Amniotic epithelial cell (primary cell): Measurements from ENCODE around the gene TMEM123.
A peak's percentile ranks its signal among the peaks of the same experiment; 100 is the strongest.

Source experiments
- DNase-seq: peaks from one replicate; pipeline ENCODE4 v3.0.0-alpha.2; 2010; ENCODE audit warnings: low read depth

The TMEM123 gene, protein sequence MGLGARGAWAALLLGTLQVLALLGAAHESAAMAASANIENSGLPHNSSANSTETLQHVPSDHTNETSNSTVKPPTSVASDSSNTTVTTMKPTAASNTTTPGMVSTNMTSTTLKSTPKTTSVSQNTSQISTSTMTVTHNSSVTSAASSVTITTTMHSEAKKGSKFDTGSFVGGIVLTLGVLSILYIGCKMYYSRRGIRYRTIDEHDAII

DNA sequence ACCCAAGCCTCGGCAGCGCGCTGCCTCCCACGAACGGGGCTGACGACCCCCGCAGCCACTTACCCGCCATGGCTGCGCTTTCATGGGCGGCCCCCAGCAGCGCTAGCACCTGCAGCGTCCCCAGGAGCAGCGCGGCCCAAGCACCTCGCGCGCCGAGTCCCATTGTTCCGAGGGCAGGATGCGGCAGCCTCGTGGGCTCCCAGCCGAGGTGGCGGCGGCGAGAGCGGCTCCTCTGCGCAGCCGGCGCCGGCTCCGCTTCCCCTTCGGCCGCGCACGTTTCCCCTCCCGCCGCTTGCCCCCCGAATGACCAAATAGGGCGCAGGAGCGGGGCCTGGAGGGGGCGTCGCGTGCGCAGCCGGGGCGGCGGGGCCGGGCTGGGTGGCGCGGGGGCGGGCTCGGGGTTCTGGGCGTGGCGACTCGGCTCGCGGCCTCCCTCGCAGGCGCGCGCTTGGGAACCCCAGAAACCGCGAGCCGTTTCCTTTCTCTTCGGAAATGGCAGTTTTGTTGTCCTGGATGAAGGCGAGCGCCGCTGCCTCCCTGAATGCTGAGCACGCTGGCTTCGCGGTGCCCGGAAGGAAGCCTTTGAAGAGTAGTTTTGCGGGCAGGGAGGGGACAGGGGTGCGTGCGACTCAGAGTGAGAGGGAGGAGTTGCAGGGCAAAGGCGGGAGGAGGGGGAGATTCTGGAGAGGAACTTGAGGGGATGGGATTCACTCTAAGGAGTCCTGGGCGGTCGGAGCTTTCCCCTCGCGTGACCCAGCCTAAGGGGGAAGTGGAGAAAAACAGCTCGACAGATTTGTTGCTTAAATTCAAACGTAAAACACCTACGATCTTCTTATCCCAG, at the start of gene TMEM123:
Gene TMEM123 (minus strand): TSS at position 305 of the 841 bp plus-strand sequence. CDS start 142 bp downstream, at position 163.
- peak; percentile 42 for DNase-seq

DNA sequence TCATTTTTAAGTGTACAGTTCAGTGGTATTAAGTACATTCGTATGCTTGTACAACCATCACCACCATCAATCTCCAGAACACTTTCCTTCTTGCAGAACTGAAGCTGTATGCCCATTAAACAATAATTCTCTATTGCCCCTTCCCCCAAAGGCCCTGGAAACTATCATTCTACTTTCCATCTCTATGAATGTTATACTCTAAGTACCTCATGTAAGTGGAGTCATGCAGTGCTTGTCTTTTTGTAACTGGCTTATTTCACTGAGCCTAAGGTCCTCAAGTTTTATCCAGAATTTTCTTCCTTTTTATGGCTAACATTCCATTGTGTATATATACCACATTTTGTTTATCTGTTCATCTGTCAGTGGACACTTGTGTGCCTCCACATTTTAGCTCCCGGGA, 48.3 kb upstream of the TMEM123 start:
- no peak for DNase-seq

DNA sequence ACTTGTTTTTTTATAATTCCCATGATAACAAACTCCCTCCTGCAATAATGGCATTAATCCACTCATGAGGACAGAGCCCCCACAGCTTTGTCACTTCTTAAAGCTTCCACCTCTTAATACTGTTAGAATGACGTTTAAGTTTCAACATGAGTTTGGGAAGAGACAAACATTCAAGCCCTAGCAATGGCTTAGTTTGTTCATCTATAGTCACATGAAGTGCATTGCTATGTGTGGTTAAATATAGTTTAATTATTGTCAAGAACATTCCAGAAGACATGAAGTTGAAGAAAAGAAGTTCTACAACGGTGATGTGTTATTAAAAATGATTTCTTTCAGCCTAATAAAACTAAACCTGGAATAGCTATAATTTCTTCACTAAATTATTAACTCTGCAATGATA, 47.4 kb upstream of the TMEM123 start:
- DNase-seq = no peak

DNA sequence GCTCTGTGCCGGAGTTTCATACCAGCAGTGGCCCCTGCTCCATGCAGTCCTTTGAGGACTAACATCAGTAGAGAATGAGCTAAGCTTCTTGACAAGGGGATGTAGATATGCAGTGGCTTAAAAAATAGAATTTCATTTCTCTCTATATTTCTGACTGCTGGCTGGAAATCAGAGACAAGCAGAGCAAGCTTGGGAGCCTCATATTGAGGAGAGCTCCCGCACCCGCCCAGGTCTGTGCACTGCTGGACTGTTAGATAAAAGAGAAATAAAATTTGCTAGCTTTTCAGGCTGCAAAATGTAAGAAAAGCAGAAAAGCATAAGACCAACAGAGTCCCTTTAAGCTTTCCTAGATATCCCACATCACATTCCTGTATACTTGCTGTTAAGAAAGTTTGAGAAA, 46.6 kb upstream of the TMEM123 start:
- no peak for DNase-seq

DNA sequence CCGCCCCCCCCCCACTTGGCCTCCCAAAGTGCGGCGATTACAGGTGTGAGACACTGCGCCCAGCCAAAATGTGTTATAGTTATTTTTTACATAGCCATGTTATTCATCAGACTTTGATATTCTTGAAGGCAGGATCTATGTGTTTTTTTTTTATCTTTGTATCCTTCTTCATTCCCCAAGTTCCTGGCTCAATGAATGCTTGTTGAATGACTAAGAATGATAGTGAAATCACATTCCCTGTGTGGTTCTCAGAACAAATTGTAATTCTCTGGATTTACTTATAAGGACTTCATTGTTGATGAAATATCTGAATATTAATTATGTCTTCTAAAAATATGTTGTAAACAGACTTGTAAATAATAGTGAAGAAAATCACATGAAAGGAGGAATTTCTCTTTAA, 44.5 kb upstream of the TMEM123 start:
- DNase-seq = peak; percentile 91

DNA sequence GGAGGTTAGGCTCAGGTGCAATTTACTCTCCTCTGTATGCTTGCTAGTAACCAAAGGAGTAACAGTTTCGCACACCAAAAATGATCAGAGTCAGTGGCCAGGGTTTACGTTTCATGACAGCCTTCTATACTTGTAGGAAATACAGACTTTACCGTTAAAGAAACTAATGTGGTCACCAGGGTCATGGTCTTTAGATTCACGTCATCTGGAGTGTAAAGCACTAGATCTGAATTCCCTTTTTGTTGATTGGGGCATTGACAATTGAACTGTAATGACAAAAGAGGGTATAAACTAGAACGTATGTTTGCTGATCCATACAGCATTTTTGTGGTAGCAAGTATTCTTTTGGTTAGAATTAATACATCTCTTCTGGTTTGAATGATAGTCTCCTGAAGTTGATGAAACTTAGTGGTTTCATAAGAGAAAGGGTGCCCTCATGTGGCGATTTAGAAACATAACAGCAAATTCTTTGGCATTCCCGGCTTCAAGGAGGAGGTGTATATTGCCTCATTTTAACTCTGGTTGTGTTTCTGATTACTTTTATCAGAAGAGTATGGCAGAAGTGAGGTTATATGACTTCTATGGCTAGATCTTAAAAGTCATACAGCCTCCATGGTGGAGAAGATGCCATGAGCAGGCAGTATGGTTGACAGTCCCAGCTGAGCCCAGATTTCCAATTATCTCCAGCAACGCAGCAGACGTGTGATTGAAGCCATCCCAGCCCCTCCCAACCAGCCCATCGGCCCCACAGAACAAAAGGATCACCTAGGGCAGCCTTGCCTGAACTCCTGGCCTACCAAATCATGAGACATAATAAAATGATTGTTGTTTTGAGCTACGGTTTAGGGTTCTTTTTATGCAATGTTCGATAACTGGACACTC, 42.8 kb upstream of the TMEM123 start:
- DNase-seq = peak; percentile 84

DNA sequence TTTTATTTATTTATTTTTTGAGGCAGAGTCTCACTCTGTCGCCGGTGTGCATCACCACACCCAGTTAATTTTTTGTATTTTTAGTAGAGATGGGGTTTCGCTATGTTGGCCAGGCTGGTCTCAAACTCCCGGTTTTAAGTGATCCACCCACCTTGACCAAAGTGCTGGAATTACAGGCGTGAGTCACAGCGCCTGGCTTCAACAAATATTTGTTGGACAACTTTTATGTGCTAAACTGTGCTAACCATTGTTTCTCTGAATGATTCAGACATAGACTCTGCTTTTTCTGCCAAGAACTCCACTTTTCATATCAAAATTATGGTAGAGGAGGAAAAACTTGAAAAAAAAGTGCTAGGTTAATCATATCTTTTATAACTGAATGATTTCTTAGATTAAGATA, 41.7 kb upstream of the TMEM123 start:
- peak; percentile 65 for DNase-seq

DNA sequence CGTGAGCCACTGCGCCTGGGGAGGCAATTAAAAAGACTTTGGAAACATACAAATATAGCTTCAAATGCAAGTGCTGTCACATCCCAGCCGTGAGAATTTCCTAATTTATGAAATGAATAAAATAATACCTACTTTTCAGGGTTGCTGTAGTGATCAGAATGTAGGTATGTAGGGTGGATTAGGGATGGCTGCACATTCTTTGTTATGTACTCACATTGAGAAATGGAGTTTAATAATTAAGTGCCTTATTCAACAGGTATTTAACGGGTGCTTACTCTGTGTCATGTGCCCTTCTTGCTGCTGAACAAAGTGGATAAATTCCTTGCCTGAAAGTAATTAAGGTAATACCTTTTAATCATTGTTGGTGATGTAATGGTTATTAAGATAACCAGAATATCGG, 41.0 kb upstream of the TMEM123 start:
- no peak for DNase-seq

DNA sequence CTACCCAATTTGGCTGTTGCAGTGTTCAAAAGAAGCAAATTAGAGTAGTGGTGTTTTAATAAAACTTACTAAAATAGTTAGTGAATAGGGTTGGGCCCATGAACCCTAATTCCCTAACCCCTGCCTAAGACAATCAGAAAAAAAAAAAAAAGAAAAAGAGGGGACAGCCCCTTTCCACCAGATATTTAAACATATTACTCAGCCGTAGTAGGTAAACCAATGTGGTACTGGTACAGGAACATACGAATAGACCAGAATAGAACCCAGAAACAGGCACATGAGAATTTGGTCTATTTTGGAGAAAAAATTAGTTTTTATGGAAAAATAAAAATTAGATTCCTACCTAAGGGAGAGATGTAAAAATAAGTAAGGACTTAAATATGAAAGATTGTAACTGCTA, 39.4 kb upstream of the TMEM123 start:
- no peak for DNase-seq

DNA sequence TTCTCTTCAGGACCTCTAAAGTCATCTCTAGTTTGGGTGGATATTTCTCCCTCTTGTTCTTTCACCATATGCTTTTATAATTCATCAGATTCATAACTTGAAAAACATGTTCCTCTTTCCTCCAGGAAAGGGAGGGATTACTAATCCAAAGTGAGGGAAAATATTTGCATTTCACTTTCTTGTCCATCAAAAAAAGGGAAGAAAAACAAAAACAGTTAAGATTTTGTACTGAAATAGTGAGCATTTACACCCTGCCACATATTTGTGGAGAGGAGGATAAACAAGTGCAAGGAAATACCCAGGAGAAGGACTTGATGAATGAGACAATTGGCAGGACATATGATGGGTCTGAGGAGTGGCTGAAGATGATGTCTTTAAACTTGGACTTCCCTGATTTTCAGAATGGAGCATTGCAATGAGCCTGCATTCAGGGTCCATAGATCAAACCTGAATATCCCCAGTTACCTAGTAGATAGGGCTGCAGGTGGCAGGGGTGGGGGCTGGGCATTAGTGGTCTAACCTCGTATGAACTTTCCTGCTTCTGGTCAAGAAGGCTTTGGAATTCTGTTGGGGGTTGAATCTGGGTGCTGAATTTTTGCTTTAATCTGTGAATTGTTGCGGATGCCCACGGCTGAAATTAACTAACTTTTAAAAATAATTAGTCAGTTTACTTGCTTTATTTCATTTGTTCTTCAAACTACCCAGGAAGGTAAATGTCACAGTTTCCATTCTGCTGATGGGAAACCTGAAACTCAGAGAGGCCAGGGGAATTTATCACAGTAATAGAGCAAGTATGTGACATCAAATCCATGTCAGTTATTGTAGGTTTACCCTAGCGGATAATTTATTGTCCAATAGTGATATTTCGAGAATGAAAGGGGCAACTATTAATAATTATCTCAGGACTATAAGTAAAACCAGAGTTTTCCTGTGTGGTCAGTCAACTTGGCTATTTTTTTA, 36.9 kb upstream of the TMEM123 start:
- DNase-seq = no peak

DNA sequence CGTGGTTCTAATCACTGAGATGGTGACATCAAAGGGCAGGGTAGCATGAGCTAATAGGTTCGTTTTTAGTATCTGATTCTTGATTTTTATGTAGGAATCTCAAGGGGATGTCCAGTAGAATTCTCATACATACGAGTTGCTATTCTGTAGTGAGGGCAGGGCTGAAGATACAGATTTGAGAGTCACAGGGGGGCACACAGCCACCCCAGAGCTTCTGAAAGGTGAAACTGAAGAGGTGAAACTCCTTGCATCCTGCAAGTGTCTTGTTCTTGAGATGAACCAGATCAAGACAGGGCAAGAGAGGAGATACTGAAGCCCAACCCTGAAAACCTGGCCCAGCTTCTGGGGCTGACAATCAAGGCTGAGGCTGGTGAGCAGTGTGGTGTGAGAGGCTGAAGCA, 35.6 kb upstream of the TMEM123 start:
- DNase-seq = no peak

DNA sequence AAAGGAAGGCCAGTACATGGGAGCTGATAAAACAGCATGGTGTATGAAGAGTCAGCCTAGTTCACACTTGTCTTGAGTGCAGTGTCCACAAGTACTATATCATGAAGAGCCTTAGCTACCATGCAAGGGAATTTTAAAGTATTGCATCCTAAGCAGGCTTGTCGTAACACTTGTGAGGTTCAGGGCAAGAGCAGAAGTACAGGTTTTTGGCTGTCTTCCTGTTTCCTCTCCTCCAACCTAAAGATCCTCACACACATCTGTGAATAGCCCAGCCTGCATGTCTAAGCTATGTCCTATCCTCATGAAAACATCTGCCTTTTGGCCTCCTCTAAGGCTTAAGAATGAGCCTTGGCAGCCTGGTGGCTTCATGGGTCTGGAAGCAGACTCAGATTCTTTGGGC, 34.6 kb upstream of the TMEM123 start:
- no peak for DNase-seq

DNA sequence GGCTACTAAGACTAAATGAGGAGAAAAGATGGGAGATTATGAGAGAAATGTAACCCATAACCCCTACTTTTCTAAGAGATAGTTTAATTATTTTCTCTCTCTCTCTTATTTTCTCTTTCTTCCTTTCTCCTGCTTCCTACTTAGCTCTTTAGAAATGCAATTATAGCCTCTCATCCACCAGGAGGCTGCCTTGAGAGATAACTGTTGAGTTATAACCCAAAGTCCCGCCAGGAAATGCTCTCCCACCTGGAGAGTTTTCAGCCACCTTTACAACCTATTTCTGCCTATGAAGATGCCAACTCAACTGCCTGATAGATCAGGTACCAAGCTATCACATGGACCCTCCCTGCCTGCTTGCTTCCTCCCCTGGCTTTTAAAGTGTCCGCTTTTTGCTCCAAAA, 34.0 kb upstream of the TMEM123 start:
- no peak for DNase-seq

DNA sequence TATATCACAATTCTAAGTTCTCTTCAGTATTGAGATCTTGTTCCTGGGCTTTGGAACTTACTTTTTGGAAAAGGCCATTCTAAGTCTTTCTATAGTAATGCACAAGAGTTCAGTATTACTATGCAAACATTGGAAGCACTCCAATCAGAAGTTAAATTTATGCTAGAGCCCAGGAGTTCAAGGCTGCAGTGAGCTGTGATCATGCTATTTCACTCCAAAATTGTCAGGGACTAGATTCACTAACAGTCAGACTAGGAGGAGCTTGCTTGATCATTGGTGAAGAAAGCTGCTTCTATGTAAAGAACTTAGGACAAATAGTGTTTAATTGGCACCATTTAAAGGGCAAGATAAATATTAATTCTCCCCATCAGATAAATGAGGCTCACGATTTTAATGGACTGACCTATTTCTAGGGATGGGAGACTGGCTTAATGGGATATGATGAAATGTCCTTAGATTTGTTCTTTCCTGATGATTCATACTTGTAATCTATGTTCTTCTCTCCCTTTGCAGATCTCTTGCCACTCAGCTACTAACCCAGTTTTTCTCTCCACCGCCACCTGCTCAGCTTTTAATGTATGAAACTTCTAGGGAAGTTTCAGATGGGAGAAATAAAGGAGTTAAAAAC, 32.6 kb upstream of the TMEM123 start:
- peak; percentile 83 for DNase-seq

DNA sequence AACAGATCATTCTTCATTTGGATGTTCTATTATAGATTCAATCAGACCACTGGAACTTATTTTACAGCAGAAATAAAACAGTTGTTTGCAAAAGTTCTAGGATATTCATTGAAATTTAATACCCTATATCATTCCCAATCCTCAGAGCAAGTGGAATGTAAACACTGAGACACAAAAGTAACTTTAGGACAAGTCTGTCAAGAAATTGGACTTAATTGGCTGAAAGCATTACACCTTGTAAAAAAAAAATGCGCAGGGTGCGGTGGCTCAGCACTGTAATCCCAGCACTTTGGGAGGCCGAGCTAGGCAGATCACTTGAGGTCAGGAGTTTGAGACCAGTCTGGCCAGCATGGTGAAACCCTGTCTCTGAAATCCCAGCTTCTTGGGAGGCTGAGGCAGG, 29.9 kb upstream of the TMEM123 start:
- DNase-seq = no peak

DNA sequence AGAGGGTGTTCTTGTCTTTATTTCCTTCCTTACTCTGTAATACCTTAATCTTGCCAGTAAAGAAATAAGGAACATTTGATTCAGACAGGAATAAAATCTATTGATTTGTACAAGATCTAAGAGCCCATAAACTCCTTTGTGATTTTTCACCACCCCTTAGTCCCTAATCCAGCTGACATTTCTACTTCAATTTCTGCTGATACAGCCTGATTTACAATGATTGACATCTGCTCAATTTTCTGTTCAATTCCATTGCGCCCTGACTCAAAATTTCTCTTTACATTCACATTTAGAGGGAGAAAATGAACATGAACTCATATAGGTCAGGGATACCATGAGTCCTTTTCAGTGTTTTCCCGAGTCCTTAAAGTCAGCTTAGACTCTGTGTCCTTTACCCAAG, 27.2 kb upstream of the TMEM123 start:
- DNase-seq = no peak

DNA sequence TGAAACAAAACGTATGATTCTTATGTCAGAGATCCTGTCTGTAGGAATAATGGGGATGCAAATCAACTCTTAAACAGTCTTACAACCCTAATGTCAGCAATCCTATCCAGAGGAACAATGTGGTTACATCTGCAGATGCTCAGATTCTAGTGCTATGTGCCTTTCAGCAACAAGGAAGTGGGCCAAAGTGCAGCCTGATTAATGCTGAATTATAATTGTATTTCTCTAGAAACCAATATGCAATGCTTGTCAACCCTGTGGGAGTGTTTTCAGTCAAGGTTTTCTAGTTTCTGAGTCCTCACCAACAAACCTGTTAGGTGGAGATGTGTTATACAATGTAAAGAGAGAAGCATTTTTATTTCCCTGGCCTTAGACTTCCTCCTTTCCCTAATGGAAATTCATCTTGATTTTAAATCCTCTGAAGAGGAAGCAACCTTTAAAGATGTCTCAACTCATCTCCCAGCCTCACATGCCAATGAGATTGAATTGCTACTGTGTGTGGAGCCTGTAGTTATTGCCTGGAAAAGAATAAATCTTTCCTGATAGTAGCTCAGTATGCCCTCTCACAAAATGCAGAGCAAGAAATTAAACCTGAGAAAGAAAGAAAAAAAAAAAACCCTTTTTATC, 26.2 kb upstream of the TMEM123 start:
- DNase-seq = peak; percentile 25

DNA sequence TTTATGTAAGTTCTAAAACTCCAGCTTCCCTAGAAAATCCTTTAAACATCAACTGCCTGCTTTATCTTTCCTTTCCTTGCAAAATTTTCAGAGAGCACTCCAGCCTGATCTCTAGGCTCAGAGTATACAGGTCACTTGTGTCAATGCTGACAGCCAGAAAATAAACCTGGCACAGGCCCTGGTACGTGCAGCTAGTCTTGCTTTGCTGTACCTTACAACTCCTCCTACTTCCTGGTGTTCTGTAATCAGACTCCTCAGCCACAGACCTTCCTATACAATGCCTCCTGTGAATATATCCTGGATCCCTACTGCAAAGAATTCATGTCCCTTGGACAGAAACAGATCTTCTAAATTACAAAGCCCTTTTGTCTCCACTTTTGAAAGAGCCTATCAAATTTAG, 24.2 kb upstream of the TMEM123 start:
- peak; percentile 15 for DNase-seq

DNA sequence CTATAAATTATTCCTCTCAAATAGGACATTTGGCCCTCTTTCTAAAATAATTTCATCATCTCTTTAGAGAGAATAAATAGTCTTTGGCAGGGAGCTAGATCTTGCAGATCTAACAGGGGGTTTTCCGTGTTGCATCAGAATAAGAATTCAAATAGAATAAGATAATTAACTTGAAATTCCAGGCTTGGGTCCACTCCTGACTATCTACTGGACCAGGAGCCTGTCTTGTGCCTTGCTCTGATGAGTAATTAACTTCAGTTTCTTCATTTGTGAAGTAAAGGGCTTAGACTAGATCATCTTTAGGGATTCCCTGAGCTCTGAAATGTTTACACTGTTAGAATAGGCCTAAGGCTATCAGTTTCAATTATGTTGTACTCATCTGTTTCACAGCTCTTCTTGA, 23.5 kb upstream of the TMEM123 start:
- peak; percentile 42 for DNase-seq

DNA sequence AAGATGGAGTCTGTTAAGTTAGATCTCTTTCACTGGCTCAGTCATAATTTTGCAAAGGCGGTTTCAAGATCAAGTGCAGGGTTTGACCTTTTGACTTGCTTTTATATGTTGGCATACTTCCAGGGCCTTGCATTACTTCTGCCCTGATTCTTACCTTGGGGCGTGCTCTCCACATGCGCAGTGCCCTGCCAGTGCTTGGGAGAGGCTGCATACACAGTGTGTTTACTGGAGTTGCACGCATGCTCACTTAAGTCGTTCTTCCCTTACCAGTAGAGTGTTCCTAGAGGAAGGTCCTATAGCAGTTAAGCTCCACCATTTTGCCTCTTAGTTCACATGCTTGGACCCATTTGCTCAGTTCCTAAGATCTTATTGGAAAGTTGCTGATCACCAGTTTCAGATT, 21.0 kb upstream of the TMEM123 start:
- no peak for DNase-seq

DNA sequence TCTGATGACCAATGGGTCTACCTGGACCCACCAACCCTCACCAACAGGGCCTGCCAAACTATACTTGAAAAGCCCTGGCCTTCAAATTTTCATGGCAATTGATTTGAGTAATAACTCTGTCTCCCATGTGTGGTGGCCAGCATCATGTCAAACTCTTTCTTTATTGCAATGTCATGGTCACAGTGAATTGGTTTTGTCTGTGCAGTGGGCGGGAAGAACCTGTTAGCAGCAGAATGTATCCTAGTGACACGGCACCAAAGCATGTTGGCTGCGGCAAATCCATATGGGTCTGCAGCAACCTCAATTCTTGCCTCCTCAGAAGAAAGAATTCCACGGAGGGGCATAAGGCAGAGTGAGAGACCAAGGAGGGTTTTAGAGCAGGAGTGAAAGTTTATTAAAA, 19.6 kb upstream of the TMEM123 start:
- DNase-seq = no peak
